ENCODE measurements around the gene ADPRM. TPM values are rescaled to one million over a fixed set of nuclear protein-coding genes. Genes with fewer than 3 reads are reported as not detected.

ADPRM gene
- total RNA-seq, 2 donors from 2014 or later = 6.9 to 13.6 TPM

DNA sequence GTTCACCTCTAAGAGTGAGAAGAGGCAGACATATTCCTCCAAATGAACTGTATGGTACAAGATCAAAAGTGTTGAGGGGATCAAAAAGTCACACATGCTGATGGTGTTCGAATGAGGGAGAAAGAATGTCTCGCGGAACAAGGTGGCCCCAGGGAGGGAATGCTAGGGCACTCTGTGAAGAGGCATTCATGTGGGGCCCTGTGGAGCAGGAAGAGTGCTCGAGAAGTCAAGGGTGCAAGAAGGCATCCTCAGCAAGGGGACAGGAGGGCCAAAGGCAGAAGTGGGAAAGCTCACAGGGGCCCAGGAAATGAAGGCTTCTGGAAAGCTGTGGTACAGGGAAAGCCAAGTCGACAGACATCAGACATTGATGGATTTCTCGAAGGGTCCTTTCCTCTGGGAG is 34.2 kb upstream of the ADPRM start:
- peaks cover 6% of the 10 kb centered on the region for H3K36me3 ChIP-seq
- no peak overlapping the region for H3K4me3 ChIP-seq
- H3K27me3 ChIP-seq (replicated peaks; ENCODE audit: insufficient read depth) = no peaks in the 10 kb centered on the region
- no peak overlapping the region for H3K27ac ChIP-seq
- no peak for TF ChIP-seq CTCF (IDR thresholded peaks at IDR 0.05)
- H3K9me3 ChIP-seq = no peaks in the 10 kb centered on the region
- peaks cover 0 to 4% of the 10 kb centered on the region in 2 donors for H3K4me1 ChIP-seq (ENCODE audit: control insufficient read depth in 1 of 2, low read depth in 2 of 2)
- DNase-seq (ENCODE audit: low spot score) (no peak), ATAC-seq (ENCODE audit: insufficient number of reproducible peaks, low FRiP score, low read depth) (no peak)

GRCh38 chr17:10664571-10664970 is 32.8 kb upstream of the ADPRM start:
- H3K9me3 ChIP-seq = no peaks in the 10 kb centered on the region

GRCh38 chr17:10666906-10667305 is 30.5 kb upstream of the ADPRM start:
- no peak overlapping the region for H3K4me3 ChIP-seq
- no peaks in the 10 kb centered on the region for H3K27me3 ChIP-seq (replicated peaks; ENCODE audit: insufficient read depth)
- TF ChIP-seq CTCF (IDR thresholded peaks at IDR 0.05) = no peak
- H3K36me3 ChIP-seq = no peaks in the 10 kb centered on the region
- H3K27ac ChIP-seq = no peak overlapping the region
- ATAC-seq (ENCODE audit: insufficient number of reproducible peaks, low FRiP score, low read depth) = no peak
- DNase-seq (ENCODE audit: low spot score) = no peak
- H3K9me3 ChIP-seq = no peaks in the 10 kb centered on the region
- H3K4me1 ChIP-seq (ENCODE audit: control insufficient read depth in 1 of 2, low read depth in 2 of 2) = peaks cover 7 to 9% of the 10 kb centered on the region in 2 donors

More at GRCh38 chr17:10664571-10664970, 32.8 kb upstream of the ADPRM start:
- Histone ChIP-seq H3K36me3 (peaks cover 2% of the 10 kb centered on the region), H3K4me3 (no peak overlapping the region), H3K27me3 (replicated peaks; ENCODE audit: insufficient read depth) (no peaks in the 10 kb centered on the region), H3K4me1 (ENCODE audit: control insufficient read depth in 1 of 2, low read depth in 2 of 2) (peaks cover 7 to 9% of the 10 kb centered on the region in 2 donors), H3K27ac (no peak overlapping the region)
- no peak for DNase-seq (ENCODE audit: low spot score)
- ATAC-seq (ENCODE audit: insufficient number of reproducible peaks, low FRiP score, low read depth) = no peak
- no peak for TF ChIP-seq CTCF (IDR thresholded peaks at IDR 0.05)

GRCh38 chr17:10668775-10669174 is 28.6 kb upstream of the ADPRM start:
- H3K4me1 ChIP-seq (ENCODE audit: control insufficient read depth in 1 of 2, low read depth in 2 of 2) = peaks cover 7 to 9% of the 10 kb centered on the region in 2 donors
- no peaks in the 10 kb centered on the region for H3K36me3 ChIP-seq
- TF ChIP-seq CTCF (IDR thresholded peaks at IDR 0.05) = no peak
- ATAC-seq (ENCODE audit: insufficient number of reproducible peaks, low FRiP score, low read depth) (no peak), DNase-seq (ENCODE audit: low spot score) (no peak)
- H3K9me3 ChIP-seq = no peaks in the 10 kb centered on the region
- no peaks in the 10 kb centered on the region for H3K27me3 ChIP-seq (replicated peaks; ENCODE audit: insufficient read depth)
- no peak overlapping the region for H3K4me3 ChIP-seq
- peak overlapping the region in 1 of 2 donors; percentile 4 for H3K27ac ChIP-seq

DNA sequence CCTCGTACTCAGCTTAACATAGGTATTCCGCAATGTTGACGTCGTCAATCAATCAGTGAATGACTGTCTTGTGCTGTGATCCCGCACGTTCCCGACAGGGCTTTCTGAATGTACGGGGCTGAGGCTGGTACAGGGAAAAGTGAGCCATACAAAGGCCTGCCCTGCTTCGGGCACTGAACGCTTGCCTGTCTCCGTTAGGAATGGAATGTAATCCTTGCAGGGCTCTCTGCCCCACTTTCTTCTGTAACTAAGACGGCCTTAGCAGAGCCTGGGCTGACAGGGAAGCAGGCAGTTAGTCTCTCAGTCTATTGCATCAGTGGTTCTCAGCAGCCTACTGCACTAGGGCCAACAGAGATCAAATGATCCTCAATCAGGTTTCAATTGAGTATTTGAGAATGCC is 24.1 kb upstream of the ADPRM start:
- no peak for TF ChIP-seq CTCF (IDR thresholded peaks at IDR 0.05)
- DNase-seq (ENCODE audit: low spot score) (no peak), ATAC-seq (ENCODE audit: insufficient number of reproducible peaks, low FRiP score, low read depth) (no peak)
- Histone ChIP-seq H3K9me3 (no peaks in the 10 kb centered on the region), H3K4me3 (no peak overlapping the region), H3K36me3 (peaks cover 25% of the 10 kb centered on the region), H3K27me3 (replicated peaks; ENCODE audit: insufficient read depth) (no peaks in the 10 kb centered on the region), H3K4me1 (ENCODE audit: control insufficient read depth in 1 of 2, low read depth in 2 of 2) (peaks cover 2 to 8% of the 10 kb centered on the region in 2 donors), H3K27ac (no peak overlapping the region)

Measured in thoracic aorta (tissue), 2 donors.